Hematopoietic multipotent progenitor cell treated with erythropoietin and hydrocortisone succinate and interleukin-3 and kit ligand, for 17 days (in vitro differentiated cells): ENCODE data around the gene SOS1.

Experiments used
- DNase-seq: peaks from one replicate; pipeline ENCODE4 v3.0.0-alpha.2; 2015; ENCODE audit warnings: low spot score

The SOS1 gene

DNA sequence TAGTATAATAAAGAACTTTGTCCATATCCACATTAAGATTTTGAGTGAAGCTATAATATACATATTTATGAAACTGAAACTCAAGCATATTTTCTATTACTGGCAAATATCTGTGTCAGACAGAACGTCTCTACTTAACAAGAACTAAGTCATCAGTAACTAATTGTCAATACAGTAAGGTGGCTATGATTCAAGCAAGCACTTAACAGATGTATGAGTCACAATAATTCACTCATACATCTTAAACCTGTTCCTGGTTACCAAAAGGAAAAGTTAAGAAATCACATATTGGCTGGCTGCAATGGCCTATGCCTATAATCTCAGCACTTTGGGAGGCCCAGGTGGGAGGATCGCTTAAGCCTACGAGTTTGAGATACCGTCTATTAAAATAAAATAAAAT, 96.0 kb downstream of the SOS1 start:
- no peak for DNase-seq

GRCh38 chr2:39023649-39024048, 97.2 kb downstream of the SOS1 start:
- no peak for DNase-seq

DNA sequence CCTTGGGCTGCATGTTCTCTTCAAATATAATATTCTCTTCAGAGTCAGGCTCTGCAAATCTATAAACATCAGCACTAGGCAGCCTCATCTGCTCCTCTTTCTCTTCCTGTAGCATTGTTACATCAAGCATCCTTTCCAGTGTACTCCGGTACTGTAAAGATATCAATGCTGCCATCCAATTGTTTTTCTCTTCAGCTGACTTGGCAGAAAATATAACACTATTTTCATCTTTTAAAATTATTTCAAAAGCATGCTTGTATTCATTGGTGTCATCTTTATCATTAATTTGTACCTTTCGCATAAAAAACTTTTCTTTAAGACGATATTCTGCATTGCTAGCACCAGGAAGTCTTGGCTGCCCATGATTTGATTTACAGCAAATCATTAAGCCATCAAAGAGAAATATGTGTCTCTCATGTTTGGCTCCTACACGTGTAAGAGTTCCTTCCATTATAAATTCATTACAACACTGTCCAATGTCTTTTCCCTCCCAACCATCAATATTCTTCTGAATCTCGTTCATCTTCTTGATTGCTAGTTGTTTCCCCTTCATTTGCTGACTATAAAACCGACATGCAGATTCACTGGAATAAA, 98.1 kb downstream of the SOS1 start:
- DNase-seq, result no peak

GRCh38 chr2:39020383-39020782, 100.5 kb downstream of the SOS1 start:
- DNase-seq, result no peak

- DNase-seq, result no peak
Observed at GRCh38 chr2:39018638-39019037, 102.2 kb downstream of the SOS1 start.

DNA sequence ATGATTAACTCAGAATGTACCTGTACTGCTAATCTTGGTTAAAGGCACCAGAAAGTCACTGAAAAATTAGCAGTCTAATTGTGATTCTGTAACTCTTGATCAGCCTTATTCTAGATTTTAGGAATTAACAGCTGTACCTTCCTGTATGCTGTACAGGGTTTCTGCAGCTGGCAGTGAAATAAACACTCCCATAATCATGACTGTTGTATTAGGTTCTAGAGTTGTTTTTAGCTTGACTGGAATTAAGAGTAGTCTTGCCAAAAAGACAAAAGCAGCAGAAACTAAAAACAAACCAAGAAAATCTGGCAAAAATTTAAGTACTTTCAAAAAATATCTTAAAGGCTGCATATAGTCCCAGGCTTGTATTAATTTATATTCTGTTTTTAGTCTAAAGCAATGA, 103.5 kb downstream of the SOS1 start:
- no peak for DNase-seq

DNA sequence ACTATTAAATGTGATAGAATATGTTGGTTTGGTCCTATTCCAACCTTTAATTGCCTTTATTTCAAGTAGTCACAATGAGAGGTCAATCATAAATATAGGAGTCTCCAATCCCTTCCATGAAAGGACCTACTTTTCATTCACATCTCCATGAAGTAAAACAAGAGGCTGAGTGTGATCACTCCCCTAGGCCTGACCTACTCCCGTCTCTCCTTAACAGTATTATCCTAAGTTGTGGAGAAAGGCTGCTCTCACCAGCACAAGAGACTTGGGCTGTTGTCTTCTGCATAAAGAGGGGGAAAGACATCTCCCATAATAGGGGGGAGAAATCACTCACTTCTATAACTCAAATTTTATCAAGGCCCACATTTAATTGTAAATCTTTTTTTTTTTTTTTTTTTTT, 105.4 kb downstream of the SOS1 start:
- no peak for DNase-seq

DNA sequence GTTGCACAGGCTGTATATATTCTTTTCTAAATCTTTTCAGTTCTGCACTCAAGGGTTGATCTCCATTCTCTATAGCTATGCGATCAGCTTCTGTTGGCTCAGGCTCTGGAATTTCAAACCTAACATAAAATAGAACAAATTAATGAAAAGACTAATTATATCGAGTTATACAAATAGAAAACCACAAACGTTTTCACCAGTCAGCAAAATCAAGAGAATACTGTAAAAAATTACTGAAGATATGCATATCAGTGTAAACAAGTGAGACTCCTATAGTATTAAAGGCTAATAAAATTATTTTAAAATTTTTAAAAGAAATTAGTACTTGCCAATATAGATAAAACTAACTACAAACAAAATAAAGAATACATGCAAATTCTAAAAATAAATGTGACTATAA, 107.0 kb downstream of the SOS1 start:
- DNase-seq, result no peak

GRCh38 chr2:39008665-39009064, 112.2 kb downstream of the SOS1 start:
- DNase-seq, result no peak

DNA sequence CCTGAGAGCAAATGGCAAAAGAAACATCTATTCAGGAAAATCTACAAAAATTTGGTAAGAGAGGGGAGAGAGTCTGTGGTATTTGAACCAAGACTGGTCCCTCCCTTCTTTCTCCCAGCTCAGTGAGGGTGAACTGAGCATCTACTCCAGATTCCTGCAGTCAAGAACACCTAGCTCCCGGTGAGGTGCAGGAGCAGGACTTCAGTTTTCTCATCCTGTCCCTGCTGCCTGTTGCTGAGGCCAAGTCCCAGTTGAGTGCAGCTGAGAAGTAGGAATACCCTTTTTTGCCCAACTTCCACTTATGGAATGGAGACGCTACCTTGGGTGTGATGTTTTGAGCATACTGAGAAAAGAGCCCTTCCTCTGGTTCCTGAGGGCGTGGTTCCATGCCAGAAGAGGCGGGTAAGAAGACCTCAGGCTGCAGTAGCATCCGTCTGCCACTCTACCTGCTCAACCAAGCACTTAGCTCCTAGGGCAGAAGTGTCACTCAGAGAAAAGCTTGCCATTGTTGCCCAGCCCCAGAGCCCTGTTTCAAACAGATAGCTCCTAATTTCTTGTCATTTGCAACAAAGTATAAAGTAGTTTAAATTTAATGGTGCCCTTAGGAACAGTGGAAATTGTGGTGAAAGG, 112.9 kb downstream of the SOS1 start:
- DNase-seq, result no peak

GRCh38 chr2:39000552-39000951, 120.3 kb downstream of the SOS1 start:
- DNase-seq, result no peak

DNA sequence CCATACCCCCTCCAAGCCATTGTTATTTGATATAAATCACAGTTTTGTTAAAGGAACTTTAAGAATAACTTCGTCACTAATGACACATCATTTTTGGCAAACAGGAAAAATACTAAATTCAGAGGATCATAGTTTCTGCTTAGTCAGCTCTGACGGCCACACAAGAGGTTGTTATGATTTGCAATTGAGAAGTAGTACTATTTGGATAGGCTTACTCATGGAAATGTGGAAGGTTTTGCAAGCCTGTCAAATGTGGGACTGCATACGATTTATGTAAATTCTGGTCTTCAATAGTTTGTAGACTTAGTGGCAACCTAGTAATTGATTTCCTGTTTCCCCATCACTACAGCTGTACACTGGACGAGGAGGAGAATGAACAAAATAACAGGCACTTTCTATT, 123.1 kb downstream of the SOS1 start:
- no peak for DNase-seq

DNA sequence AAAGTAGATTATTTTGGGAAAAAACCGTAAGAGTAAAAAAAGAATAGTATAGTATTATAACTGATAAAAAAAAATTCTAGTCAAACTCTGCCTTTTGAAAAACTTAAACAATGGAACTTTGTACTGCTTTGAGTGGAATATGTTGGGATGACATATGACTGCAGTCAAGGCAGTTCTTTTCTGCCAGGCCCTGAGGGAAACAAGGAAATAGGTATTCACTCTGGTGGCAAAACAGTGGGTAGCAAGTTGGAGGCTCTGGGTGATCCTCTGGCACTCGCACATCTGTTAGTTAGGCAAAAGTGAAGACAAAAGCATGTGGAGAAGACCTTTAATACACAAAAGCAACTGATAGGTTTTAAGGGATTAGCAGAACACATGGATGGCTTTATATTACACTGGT, 129.0 kb downstream of the SOS1 start:
- no peak for DNase-seq

DNA sequence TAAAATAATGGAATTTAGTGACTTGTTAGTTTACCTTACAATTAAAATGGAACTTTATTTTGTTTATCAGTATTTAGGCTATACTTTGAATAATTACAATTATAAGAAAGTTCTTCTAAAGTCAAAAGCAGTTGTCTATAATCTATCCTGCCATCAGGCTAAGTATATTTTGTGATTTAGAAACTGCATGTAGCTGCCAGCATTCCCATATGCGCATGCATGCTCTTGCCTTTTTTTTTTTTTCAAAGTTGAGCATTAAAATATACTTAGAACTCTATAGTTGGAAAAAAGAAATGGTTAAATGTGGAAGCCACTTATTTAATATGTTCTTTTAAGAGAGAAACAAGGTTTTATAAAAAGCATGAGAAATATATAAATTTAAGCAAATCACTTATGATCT, 132.1 kb downstream of the SOS1 start:
- no peak for DNase-seq

DNA sequence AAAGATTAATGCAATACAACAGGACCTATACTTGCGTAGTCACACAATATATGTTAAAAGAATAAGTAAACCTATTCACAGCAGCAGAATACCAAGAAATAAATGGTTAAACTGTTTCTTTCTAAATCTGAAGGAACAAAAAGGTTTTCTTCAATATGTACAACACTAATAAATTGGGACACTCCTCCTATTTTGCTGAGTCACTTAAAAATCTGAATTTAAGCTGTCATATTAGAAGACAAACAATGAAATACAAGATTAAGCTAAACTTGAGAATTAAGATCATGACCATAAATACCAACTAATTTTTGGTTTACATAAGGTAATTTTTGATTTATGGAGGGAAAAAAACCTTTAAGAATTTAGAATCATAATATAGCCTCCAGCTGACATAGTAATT, 138.4 kb downstream of the SOS1 start:
- DNase-seq, result no peak

GRCh38 chr2:38981670-38982357, 139.0 kb downstream of the SOS1 start:
- no peak for DNase-seq

GRCh38 chr2:38981003-38981669, 139.7 kb downstream of the SOS1 start:
- no peak for DNase-seq

GRCh38 chr2:38978908-38979307, 141.9 kb downstream of the SOS1 start:
- no peak for DNase-seq

DNA sequence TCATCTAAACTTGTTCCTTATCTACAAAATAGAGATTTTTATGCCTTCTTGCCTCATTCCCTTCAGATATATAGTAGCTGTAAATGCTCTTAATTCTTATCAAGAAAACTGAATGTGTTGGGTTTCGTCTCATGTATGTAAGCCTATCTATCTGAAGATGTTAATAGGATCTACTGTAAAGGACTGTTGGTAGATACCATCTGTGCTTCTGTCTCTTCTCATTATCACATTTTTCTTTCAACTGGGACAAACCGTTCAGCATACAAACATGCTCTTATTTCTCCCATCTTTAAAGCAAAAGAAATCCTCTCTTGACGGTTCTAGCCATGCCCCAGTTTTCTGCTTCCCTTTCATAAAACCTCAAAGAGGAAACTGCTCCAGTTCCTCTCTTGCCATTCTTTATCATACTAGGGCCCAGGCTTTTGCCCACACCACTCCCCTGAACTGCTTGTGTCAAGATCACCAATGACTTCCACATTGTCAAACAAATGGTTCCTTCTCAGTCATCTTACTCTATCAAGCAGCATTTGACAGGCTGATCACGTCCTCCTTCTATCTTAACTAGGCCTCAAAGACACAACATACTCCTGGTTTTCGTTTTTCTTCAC, 142.5 kb downstream of the SOS1 start:
- DNase-seq, result no peak

DNA sequence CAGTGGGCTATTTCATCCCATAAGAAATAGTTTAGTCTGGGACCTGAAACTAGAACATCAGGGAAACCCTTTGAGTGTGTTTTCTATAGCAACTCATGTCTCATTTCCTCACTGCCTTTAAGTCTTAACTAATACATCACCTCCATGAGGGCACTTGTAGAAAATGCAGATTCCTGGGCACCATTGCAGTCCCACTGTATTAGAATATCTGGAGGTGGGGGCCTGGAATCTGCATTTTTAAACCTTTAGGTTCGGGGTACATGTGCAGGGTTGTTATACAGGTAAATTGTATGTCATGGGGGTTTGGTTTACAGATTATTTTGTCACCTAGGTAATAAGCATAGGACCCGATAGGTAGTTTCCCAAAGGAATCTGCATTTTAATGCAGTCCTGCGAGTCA, 143.8 kb downstream of the SOS1 start:
- DNase-seq, result no peak

DNA sequence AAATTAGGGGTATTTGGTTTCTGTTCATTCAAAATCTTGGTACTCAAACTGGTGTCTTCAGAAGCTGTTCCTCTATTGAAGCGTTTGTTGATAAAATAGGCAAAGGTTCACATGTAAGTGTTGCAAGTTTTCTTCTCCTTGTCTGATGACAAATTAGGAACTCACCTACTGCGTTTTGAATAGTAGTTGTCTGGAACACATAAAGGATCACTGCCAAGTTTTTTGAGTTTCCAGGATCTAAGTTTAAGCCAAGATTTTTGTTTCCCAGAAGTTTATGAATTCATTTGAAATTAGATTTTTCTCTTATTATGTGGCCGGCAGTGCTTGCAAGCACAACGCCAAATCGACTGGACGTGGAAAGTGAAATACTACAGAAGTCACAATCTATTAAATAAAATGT, 145.8 kb downstream of the SOS1 start:
- no peak for DNase-seq

- DNase-seq, result no peak
Observed at GRCh38 chr2:38973266-38973665, 147.6 kb downstream of the SOS1 start.

GRCh38 chr2:38971377-38971776, 149.5 kb downstream of the SOS1 start:
- no peak for DNase-seq
